ENCODE results near the gene CYP2J2. TPM values are rescaled to one million over a fixed set of nuclear protein-coding genes. Genes with fewer than 3 reads are reported as not detected.
A peak's percentile ranks its signal among the peaks of the same experiment; 100 is the strongest.
"Not testable (repeated sequence)": the region's sequence is repeated elsewhere in the genome, so short reads cannot be mapped to it uniquely, and the experiment has no call there.

The CYP2J2 gene
- polyA plus RNA-seq, 4 donors: 0.96 to 1.4 (median 1.4) TPM

GRCh38 chr1:59921258-59921899 lies 5.2 kb downstream of the CYP2J2 start:
- DNase-seq (ENCODE audit: low read depth in 4 of 4, low spot score in 3 of 4): not testable (repeated sequence)

GRCh38 chr1:59919746-59920145 lies 6.8 kb downstream of the CYP2J2 start:
- DNase-seq (ENCODE audit: low read depth in 4 of 4, low spot score in 3 of 4): no peak

- no peak for DNase-seq (ENCODE audit: low read depth in 4 of 4, low spot score in 3 of 4)
These were observed 8.8 kb downstream of the CYP2J2 start for GRCh38 chr1:59917785-59918180.

- DNase-seq (ENCODE audit: low read depth in 4 of 4, low spot score in 3 of 4): no peak
These were observed 9.4 kb downstream of the CYP2J2 start for GRCh38 chr1:59917026-59917784.

- DNase-seq (ENCODE audit: low read depth in 4 of 4, low spot score in 3 of 4): no peak
These were observed 11.1 kb downstream of the CYP2J2 start for GRCh38 chr1:59915516-59915915.

- DNase-seq (ENCODE audit: low read depth in 4 of 4, low spot score in 3 of 4): not testable (repeated sequence)
These were observed 11.7 kb downstream of the CYP2J2 start for GRCh38 chr1:59914791-59915286.

- no peak for DNase-seq (ENCODE audit: low read depth in 4 of 4, low spot score in 3 of 4)
These were observed 17.9 kb downstream of the CYP2J2 start for GRCh38 chr1:59908682-59909081.

- DNase-seq (ENCODE audit: low read depth in 4 of 4, low spot score in 3 of 4): no peak
These were observed 18.5 kb downstream of the CYP2J2 start for GRCh38 chr1:59908084-59908483.

GRCh38 chr1:59906931-59907330 lies 19.6 kb downstream of the CYP2J2 start:
- DNase-seq (ENCODE audit: low read depth in 4 of 4, low spot score in 3 of 4): no peak

GRCh38 chr1:59903141-59903754 lies 23.3 kb downstream of the CYP2J2 start:
- no peak for DNase-seq (ENCODE audit: low read depth in 4 of 4, low spot score in 3 of 4)

GRCh38 chr1:59901770-59902388 lies 24.7 kb downstream of the CYP2J2 start:
- no peak for DNase-seq (ENCODE audit: low read depth in 4 of 4, low spot score in 3 of 4)

GRCh38 chr1:59900640-59901039 lies 25.9 kb downstream of the CYP2J2 start:
- DNase-seq (ENCODE audit: low read depth in 4 of 4, low spot score in 3 of 4): no peak

GRCh38 chr1:59898927-59899326 lies 27.6 kb downstream of the CYP2J2 start:
- DNase-seq (ENCODE audit: low read depth in 4 of 4, low spot score in 3 of 4): no peak

GRCh38 chr1:59897165-59897564 lies 29.4 kb downstream of the CYP2J2 start:
- no peak for DNase-seq (ENCODE audit: low read depth in 4 of 4, low spot score in 3 of 4)

- DNase-seq (ENCODE audit: low read depth in 4 of 4, low spot score in 3 of 4): no peak
These were observed 33.4 kb downstream of the CYP2J2 start for GRCh38 chr1:59892841-59893811.

- DNase-seq (ENCODE audit: low read depth in 4 of 4, low spot score in 3 of 4): no peak
These were observed 41.3 kb downstream of the CYP2J2 start for GRCh38 chr1:59885160-59885832.

- DNase-seq (ENCODE audit: low read depth in 4 of 4, low spot score in 3 of 4): no peak
These were observed 45.8 kb downstream of the CYP2J2 start for GRCh38 chr1:59880735-59881134.

GRCh38 chr1:59879996-59880505 lies 46.5 kb downstream of the CYP2J2 start:
- DNase-seq (ENCODE audit: low read depth in 4 of 4, low spot score in 3 of 4): no peak

GRCh38 chr1:59879574-59879973 lies 47.0 kb downstream of the CYP2J2 start:
- DNase-seq (ENCODE audit: low read depth in 4 of 4, low spot score in 3 of 4): peak; percentile 55 to 67 (median 60)

Data from right renal pelvis (tissue), 4 donors.